Anterior cingulate cortex (tissue), 58 donors: ENCODE results near the gene PRDM12.

Source experiments
- DNase-seq, 58 donors: peaks; one replicate each; lab custom pipeline; 2025; lab: John Stamatoyannopoulos, UW

Gene PRDM12

GRCh38 chr9:130635721-130636647, 28.4 kb upstream of the PRDM12 start:
- DNase-seq: no peak

- no peak for DNase-seq
These were observed 27.8 kb upstream of the PRDM12 start for GRCh38 chr9:130636648-130637020.

- no peak for DNase-seq
These were observed 25.9 kb upstream of the PRDM12 start for GRCh38 chr9:130638284-130639123.

GRCh38 chr9:130639124-130639765, 25.1 kb upstream of the PRDM12 start:
- DNase-seq: no peak

GRCh38 chr9:130639866-130640555, 24.4 kb upstream of the PRDM12 start:
- DNase-seq: no peak

GRCh38 chr9:130640681-130641080, 23.7 kb upstream of the PRDM12 start:
- no peak for DNase-seq

GRCh38 chr9:130642926-130643325, 21.5 kb upstream of the PRDM12 start:
- no peak for DNase-seq

GRCh38 chr9:130651221-130651620, 13.2 kb upstream of the PRDM12 start:
- no peak for DNase-seq

GRCh38 chr9:130651752-130652151, 12.6 kb upstream of the PRDM12 start:
- no peak for DNase-seq

GRCh38 chr9:130654879-130655278, 9.5 kb upstream of the PRDM12 start:
- no peak for DNase-seq

- DNase-seq: no peak
These were observed 5.3 kb upstream of the PRDM12 start for GRCh38 chr9:130658893-130659698.

GRCh38 chr9:130659699-130660248, 4.6 kb upstream of the PRDM12 start:
- DNase-seq: no peak

GRCh38 chr9:130660326-130660682, 4.1 kb upstream of the PRDM12 start:
- no peak for DNase-seq

- no peak for DNase-seq
These were observed 3.5 kb upstream of the PRDM12 start for GRCh38 chr9:130660683-130661450.

- DNase-seq: no peak
These were observed 2.8 kb upstream of the PRDM12 start for GRCh38 chr9:130661451-130662098.

- DNase-seq: no peak
These were observed 2.1 kb upstream of the PRDM12 start for GRCh38 chr9:130662099-130662969.

- no peak for DNase-seq
These were observed 1.5 kb upstream of the PRDM12 start for GRCh38 chr9:130662970-130663257.
